HFFc6 (cell line): Measurements from ENCODE around the gene B3GNT7. TPM values are rescaled to one million over a fixed set of nuclear protein-coding genes. Genes with fewer than 3 reads are reported as not detected.
A peak's percentile ranks its signal among the peaks of the same experiment; 100 is the strongest.

Experiments used
- DNase-seq: peaks from one replicate; pipeline ENCODE4 v3.0.0-alpha.2; 2018
- H3K27ac Mint-ChIP-seq: 2 replicates; pipeline ENCODE4 v1.8.0; 2020; ENCODE audit warnings: mild to moderate bottlenecking, mixed read lengths
- H3K27me3 Mint-ChIP-seq: 2 replicates; pipeline ENCODE4 v1.8.0; 2021; ENCODE audit warnings: mild to moderate bottlenecking, moderate library complexity, mixed read lengths; ENCODE audit not compliant: insufficient read depth
- H3K36me3 Mint-ChIP-seq: 2 replicates; pipeline ENCODE4 v1.8.0; 2021; ENCODE audit warnings: low read depth, mixed read lengths
- H3K4me1 Mint-ChIP-seq: 2 replicates; pipeline ENCODE4 v1.8.0; 2020; ENCODE audit warnings: low read depth, mixed read lengths
- H3K4me3 Mint-ChIP-seq: 2 replicates; pipeline ENCODE4 v1.8.0; 2020; ENCODE audit warnings: mild to moderate bottlenecking, moderate library complexity, mixed read lengths
- H3K9me3 Mint-ChIP-seq: 2 replicates; pipeline ENCODE4 v1.8.0; 2020; ENCODE audit warnings: mild to moderate bottlenecking, mixed read lengths
- total RNA-seq, 6 experiments: library from RNA; stranded (reverse); fragmentation: NEBNext Ultra II Directional; extraction: Animal tissue kit (Norgen Biotek cat#: 25700); gene quantifications; 2 replicates in 1 of 6; 3 replicates in 5 of 6; pipeline ENCODE4 v1.2.3, GENCODE V29; 2021
- TF ChIP-seq, protein P1 (sequence below): fragments of 200-600 bp; sonication (generic); IDR thresholded peaks from 2 replicates; pipeline ENCODE4 v1.5.0; 2021; ENCODE audit warnings: antibody characterized with exemption, mild to moderate bottlenecking

Gene B3GNT7
- total RNA-seq, 6 experiments from 2014 or later: 0.09 to 0.15 (median 0.11) TPM; not detected in 1

DNA sequence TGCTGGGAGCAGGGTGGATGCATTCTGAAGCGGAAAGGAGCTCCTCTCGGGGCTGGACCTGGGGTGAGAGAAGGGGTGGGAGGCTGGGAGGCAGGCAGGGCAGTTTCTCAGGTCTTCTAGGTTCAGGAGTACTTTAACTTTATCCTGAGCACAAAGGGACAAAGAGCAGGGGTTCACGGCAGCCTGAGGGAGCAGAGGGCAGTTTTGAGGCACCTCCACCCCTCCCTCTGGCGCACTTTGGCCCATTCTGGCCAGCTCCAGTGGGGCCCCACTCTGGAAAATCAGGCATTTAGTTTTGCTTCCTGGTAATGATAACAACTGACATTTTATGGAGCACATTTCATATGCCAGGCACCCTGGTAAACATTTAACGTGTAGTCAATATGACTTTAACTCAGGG is 14.3 kb downstream of the B3GNT7 start:
- Mint-ChIP-seq H3K4me1 (peaks cover 42% of the 10 kb centered on the region), H3K36me3 (peaks cover 5% of the 10 kb centered on the region; the same call in 1 of the 2 replicates), H3K4me3 (no peak overlapping the region), H3K9me3 (peaks cover 8% of the 10 kb centered on the region), H3K27me3 (no peaks in the 10 kb centered on the region; the same call in 1 of the 2 replicates), H3K27ac (no peak overlapping the region)
- TF ChIP-seq, protein P1, sequence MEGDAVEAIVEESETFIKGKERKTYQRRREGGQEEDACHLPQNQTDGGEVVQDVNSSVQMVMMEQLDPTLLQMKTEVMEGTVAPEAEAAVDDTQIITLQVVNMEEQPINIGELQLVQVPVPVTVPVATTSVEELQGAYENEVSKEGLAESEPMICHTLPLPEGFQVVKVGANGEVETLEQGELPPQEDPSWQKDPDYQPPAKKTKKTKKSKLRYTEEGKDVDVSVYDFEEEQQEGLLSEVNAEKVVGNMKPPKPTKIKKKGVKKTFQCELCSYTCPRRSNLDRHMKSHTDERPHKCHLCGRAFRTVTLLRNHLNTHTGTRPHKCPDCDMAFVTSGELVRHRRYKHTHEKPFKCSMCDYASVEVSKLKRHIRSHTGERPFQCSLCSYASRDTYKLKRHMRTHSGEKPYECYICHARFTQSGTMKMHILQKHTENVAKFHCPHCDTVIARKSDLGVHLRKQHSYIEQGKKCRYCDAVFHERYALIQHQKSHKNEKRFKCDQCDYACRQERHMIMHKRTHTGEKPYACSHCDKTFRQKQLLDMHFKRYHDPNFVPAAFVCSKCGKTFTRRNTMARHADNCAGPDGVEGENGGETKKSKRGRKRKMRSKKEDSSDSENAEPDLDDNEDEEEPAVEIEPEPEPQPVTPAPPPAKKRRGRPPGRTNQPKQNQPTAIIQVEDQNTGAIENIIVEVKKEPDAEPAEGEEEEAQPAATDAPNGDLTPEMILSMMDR: no peak
- DNase-seq: no peak

DNA sequence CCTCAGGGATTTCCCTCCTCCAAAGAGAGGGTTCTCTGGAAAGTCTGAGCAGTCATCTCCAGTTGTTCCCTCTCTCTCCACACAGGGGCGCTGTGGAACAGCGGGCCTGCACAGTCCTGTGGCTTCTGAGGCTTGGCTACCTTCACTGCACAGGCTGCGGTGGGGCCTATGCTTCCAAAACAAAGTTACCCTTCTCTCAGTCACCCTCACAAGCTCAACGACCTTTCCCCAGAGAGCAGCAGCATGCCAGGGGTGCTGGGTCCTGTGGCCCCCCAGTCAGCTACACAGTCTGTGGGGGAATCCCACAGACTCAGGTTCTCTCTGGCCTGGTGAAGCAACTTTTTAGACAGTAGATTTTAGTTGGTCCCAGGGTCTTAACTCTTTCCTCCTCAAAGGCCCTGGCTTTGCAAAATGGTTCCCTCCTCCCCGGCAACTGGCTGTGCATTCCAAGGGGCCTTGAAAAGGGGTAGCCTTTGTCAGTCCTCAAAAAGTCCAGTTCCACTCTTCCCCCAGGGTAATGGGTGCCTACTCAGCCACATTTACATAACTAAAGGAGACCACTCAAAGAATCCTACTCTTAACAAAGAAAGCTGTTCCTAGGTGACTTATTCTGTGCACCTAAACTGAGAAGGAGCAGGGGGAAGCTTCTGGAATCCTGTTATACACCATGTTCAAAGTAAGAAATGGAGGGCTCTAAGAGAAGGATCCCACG is 14.9 kb downstream of the B3GNT7 start:
- Mint-ChIP-seq H3K36me3 (peaks cover 5% of the 10 kb centered on the region; the same call in 1 of the 2 replicates), H3K4me3 (no peak overlapping the region)
- TF ChIP-seq, protein P1: peak; percentile 75

DNA sequence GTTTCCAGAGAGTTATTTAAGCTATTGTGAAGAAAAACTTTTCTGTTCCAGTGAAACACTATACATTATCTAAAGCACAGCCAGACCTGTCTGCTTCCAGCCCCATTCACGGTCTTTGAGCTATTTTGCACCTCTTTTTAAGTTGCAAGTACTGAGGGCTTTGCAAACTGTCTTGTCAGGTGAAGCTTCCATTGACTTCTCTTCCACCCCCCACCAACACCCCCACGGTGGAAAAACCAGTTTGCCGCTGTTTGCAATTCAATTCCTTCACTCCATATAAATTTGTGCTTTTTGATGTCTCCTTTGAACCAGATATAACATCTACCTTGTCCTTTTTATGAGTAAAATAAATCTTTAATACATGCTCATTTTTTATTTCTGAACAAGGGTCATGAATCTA is 15.7 kb downstream of the B3GNT7 start:
- H3K27me3 Mint-ChIP-seq: no peaks in the 10 kb centered on the region; the same call in 1 of the 2 replicates
- H3K4me3 Mint-ChIP-seq: peak overlapping the region; percentile 84
- H3K27ac Mint-ChIP-seq: peak overlapping the region; percentile 61; the same call in 1 of the 2 replicates
- H3K4me1 Mint-ChIP-seq: peaks cover 30% of the 10 kb centered on the region
- no peak for DNase-seq
- peaks cover 8% of the 10 kb centered on the region for H3K9me3 Mint-ChIP-seq
- TF ChIP-seq, protein P1: no peak
- peaks cover 5% of the 10 kb centered on the region; the same call in 1 of the 2 replicates for H3K36me3 Mint-ChIP-seq

More for the DNA sequence above, 14.9 kb downstream of the B3GNT7 start:
- Mint-ChIP-seq H3K4me1 (peaks cover 38% of the 10 kb centered on the region), H3K9me3 (peaks cover 8% of the 10 kb centered on the region), H3K27ac (no peak overlapping the region), H3K27me3 (no peaks in the 10 kb centered on the region; the same call in 1 of the 2 replicates)
- no peak for DNase-seq

DNA sequence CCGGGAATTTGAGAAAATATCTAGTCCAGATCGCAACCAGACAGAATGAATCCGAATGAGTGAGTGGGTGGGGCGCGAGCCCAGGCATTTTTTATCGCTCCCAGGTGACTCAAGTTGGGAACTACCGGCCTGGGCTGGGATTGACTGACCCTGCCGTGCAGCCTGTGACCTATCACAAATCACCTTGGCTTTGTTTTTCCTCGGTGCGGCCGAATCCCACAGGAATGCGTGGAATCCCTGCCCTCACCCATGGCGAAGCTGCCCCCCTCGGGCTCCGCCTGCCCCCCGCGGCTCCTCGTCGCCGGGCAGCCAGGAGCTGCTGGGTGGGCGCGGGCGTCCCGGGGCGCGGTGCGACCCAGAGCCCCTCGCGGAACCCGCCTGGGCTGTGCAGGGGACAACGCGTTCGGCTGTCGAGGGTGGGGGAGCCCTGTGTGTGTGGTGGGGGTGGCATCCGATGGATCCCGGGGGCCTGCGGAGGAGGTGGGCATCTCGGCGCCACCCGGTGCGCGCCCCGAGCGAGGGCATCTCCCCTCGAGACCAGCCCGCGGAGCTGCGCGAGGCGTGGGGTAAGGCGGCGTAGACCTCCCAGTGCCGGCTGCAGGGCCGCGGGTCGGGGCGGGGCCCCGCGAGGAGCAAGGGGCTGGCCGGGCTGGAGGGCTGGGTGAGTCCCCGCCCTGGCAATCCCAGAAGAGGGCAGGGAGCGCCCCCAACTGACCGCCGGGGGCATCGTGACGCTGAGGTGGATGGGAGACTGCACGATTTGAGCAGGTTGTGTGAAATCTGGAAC is 16.5 kb downstream of the B3GNT7 start:
- DNase-seq: peak; percentile 80
- peaks cover 22% of the 10 kb centered on the region for H3K4me1 Mint-ChIP-seq
- no peaks in the 10 kb centered on the region; the same call in 1 of the 2 replicates for H3K27me3 Mint-ChIP-seq
- TF ChIP-seq, protein P1: peak; percentile 91
- H3K9me3 Mint-ChIP-seq: peaks cover 8% of the 10 kb centered on the region
- H3K27ac Mint-ChIP-seq: peak overlapping the region; percentile 61; the same call in 1 of the 2 replicates
- H3K36me3 Mint-ChIP-seq: peaks cover 5% of the 10 kb centered on the region; the same call in 1 of the 2 replicates
- H3K4me3 Mint-ChIP-seq: peak overlapping the region; percentile 84

DNA sequence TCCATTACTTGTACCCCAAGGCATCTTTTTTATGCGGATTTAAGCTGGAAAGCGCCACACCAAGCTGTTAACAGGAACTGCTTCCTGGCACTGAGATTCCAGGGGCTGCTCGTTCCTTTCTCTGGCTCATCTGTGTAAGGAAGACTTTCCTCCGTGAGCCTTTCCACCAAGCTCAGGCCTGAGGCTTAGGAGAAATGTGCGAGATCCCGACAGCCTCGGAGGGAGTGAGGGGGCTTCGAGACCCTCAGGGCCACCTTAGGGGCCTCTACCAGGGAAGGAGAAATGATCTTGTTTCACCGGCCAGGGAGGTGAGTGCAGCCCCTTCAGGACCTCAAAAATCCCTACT is 17.1 kb downstream of the B3GNT7 start:
- H3K9me3 Mint-ChIP-seq: peaks cover 8% of the 10 kb centered on the region
- TF ChIP-seq, protein P1: peak; percentile 65
- peak overlapping the region; percentile 6; the same call in 1 of the 2 replicates for H3K27ac Mint-ChIP-seq

More for the DNA sequence above, 17.1 kb downstream of the B3GNT7 start:
- H3K4me3 Mint-ChIP-seq: peak overlapping the region; percentile 76
- no peaks in the 10 kb centered on the region; the same call in 1 of the 2 replicates for H3K27me3 Mint-ChIP-seq
- peaks cover 5% of the 10 kb centered on the region; the same call in 1 of the 2 replicates for H3K36me3 Mint-ChIP-seq
- H3K4me1 Mint-ChIP-seq: peaks cover 20% of the 10 kb centered on the region
- no peak for DNase-seq
